Stimulated activated CD8-positive, alpha-beta memory T cell treated with anti-CD3 and anti-CD28 coated beads, Interleukin-12 subunit alpha, Interleukin-12 subunit beta, amount 100 ng/mL, for 24 hours (primary cell): ENCODE measurements around the gene SLC50A1.

Experiments
- DNase-seq: peaks from one replicate; pipeline ENCODE4 v3.0.0-alpha.2; 2020; ENCODE audit errors: extremely low read depth

The SLC50A1 gene

GRCh38 chr1:155135415-155136028, at the start of gene SLC50A1:
TSS of gene SLC50A1 (plus strand) at chr1:155135852. CDS start at chr1:155135912, 60 bp downstream.
- DNase-seq, result peak; percentile 80

- DNase-seq, result peak; percentile 47
These were observed 49.4 kb upstream of the SLC50A1 start for GRCh38 chr1:155086128-155086741.

GRCh38 chr1:155086856-155087535, 48.7 kb upstream of the SLC50A1 start:
- no peak for DNase-seq

- peak; percentile 45 for DNase-seq
These were observed 44.3 kb upstream of the SLC50A1 start for GRCh38 chr1:155091071-155092051.

GRCh38 chr1:155092131-155092530, 43.5 kb upstream of the SLC50A1 start:
- no peak for DNase-seq

- no peak for DNase-seq
These were observed 43.0 kb upstream of the SLC50A1 start for GRCh38 chr1:155092641-155093040.

GRCh38 chr1:155093911-155094621, 41.6 kb upstream of the SLC50A1 start:
- no peak for DNase-seq

GRCh38 chr1:155094622-155094948, 41.1 kb upstream of the SLC50A1 start:
- no peak for DNase-seq

- DNase-seq, result no peak
These were observed 36.3 kb upstream of the SLC50A1 start for GRCh38 chr1:155099331-155099730.

GRCh38 chr1:155103325-155103724, 32.3 kb upstream of the SLC50A1 start:
- DNase-seq, result no peak

- no peak for DNase-seq
These were observed 30.8 kb upstream of the SLC50A1 start for GRCh38 chr1:155104605-155105534.

GRCh38 chr1:155105604-155106011, 30.0 kb upstream of the SLC50A1 start:
- DNase-seq, result no peak

GRCh38 chr1:155106862-155107261, 28.8 kb upstream of the SLC50A1 start:
- no peak for DNase-seq

GRCh38 chr1:155107309-155108264, 28.1 kb upstream of the SLC50A1 start:
- DNase-seq, result no peak

GRCh38 chr1:155108296-155108695, 27.4 kb upstream of the SLC50A1 start:
- DNase-seq, result no peak

GRCh38 chr1:155110381-155110780, 25.3 kb upstream of the SLC50A1 start:
- DNase-seq, result no peak

- no peak for DNase-seq
These were observed 24.8 kb upstream of the SLC50A1 start for GRCh38 chr1:155110826-155111225.

GRCh38 chr1:155113450-155113980, 22.1 kb upstream of the SLC50A1 start:
- DNase-seq, result no peak
